Hepatocyte (in vitro differentiated cells): Measurements from ENCODE around the gene CTCFL. TPM values are rescaled to one million over a fixed set of nuclear protein-coding genes. Genes with fewer than 3 reads are reported as not detected.
A peak's percentile ranks its signal among the peaks of the same experiment; 100 is the strongest.

Source experiments
- DNase-seq: peaks from one replicate; pipeline ENCODE4 v3.0.0-alpha.2; 2016; ENCODE audit warnings: low spot score
- H2AFZ ChIP-seq: fragments of 200-600 bp; sonication (generic); 2 replicates; pipeline ENCODE4 v1.6.0; 2016; ENCODE audit warnings: antibody characterized with exemption, mild to moderate bottlenecking
- H3K27ac ChIP-seq: fragments of 200-600 bp; sonication (generic); 2 replicates; pipeline ENCODE4 v1.5.1; 2016; ENCODE audit warnings: mild to moderate bottlenecking
- H3K27me3 ChIP-seq: fragments of 200-600 bp; sonication (generic); 2 replicates; pipeline ENCODE4 v1.6.1; 2016
- H3K36me3 ChIP-seq: fragments of 200-600 bp; sonication (generic); replicated peaks from 2 replicates; pipeline ENCODE4 v1.5.1; 2016; ENCODE audit warnings: low read depth; ENCODE audit not compliant: insufficient read depth
- H3K4me1 ChIP-seq: fragments of 200-600 bp; sonication (generic); 2 replicates; pipeline ENCODE4 v1.5.1; 2016; ENCODE audit warnings: mild to moderate bottlenecking, moderate library complexity; ENCODE audit not compliant: insufficient read depth
- H3K4me2 ChIP-seq: fragments of 200-600 bp; sonication (generic); 2 replicates; pipeline ENCODE4 v1.6.0; 2016
- H3K4me3 ChIP-seq: fragments of 200-600 bp; sonication (generic); 2 replicates; pipeline ENCODE4 v1.5.1; 2016; ENCODE audit warnings: mild to moderate bottlenecking
- H3K79me2 ChIP-seq: fragments of 200-600 bp; sonication (generic); 2 replicates; pipeline ENCODE4 v1.6.0; 2017; ENCODE audit warnings: mild to moderate bottlenecking
- H3K9me2 ChIP-seq: fragments of 200-600 bp; sonication (generic); replicated peaks from 2 replicates; pipeline ENCODE4 v1.6.0; 2017; ENCODE audit warnings: mild to moderate bottlenecking; ENCODE audit not compliant: insufficient read depth
- H3K9me3 ChIP-seq: fragments of 200-600 bp; sonication (generic); 2 replicates; pipeline ENCODE4 v1.5.1; 2016; ENCODE audit warnings: low read depth, mild to moderate bottlenecking
- H4K20me1 ChIP-seq: fragments of 200-600 bp; sonication (generic); 2 replicates; pipeline ENCODE4 v1.6.0; 2016; ENCODE audit warnings: mild to moderate bottlenecking; ENCODE audit not compliant: insufficient read depth, poor library complexity, severe bottlenecking
- CTCF ChIP-seq: fragments of 200-600 bp; sonication (generic); IDR thresholded peaks from 2 replicates; pipeline ENCODE4 v1.5.1; 2016; ENCODE audit warnings: antibody characterized with exemption, mild to moderate bottlenecking; ENCODE audit not compliant: poor library complexity
- EZH2 ChIP-seq: fragments of 200-600 bp; sonication (generic); IDR thresholded peaks from 2 replicates; pipeline ENCODE4 v1.6.1; 2016; ENCODE audit warnings: antibody characterized with exemption, mild to moderate bottlenecking, borderline replicate concordance
- EZH2phosphoT487 ChIP-seq: fragments of 200-600 bp; sonication (generic); IDR thresholded peaks from one replicate; pipeline ENCODE4 v1.6.1; 2018; ENCODE audit warnings: antibody characterized with exemption, mild to moderate bottlenecking, low read depth, moderate library complexity; ENCODE audit not compliant: unreplicated experiment, severe bottlenecking
- WGBS: methylation state at CpG from one replicate; pipeline ENCODE4 v1.1.6; 2016; ENCODE audit warnings: low lambda C conversion rate; ENCODE audit errors: missing lambda C conversion rate; 5-methylcytosine and 5-hydroxymethylcytosine counted together
- polyA plus RNA-seq: library from polyadenylated mRNA; unstranded; fragments of >200 nt; fragmentation: Nextera tagmentation; extraction: Ambion mirVana; gene quantifications from 2 replicates; pipeline ENCODE4 v1.2.1, GENCODE V29; 2016
- total RNA-seq: library from RNA; depleted of rRNA; stranded (reverse); fragments of >200 nt; gene quantifications from 2 replicates; pipeline ENCODE4 v1.2.3, GENCODE V29; 2014

The CTCFL gene
- total and polyA plus RNA-seq, 2 experiments from 2014 or later: not detected

GRCh38 chr20:57545927-57546662 is 21.2 kb upstream of the CTCFL start:
- Histone ChIP-seq H3K27me3 (no peaks in the 10 kb centered on the region), H3K36me3 (no peaks in the 10 kb centered on the region), H3K27ac (no peak overlapping the region), H3K9me2 (no peaks in the 10 kb centered on the region), H4K20me1 (no peaks in the 10 kb centered on the region), H3K79me2 (no peaks in the 10 kb centered on the region), H2AFZ (no peak overlapping the region), H3K9me3 (no peaks in the 10 kb centered on the region), H3K4me2 (no peak overlapping the region), H3K4me1 (no peaks in the 10 kb centered on the region), H3K4me3 (no peak overlapping the region)
- 91% methylated on average over 12 of the region's 12 CpGs for WGBS
- TF ChIP-seq EZH2 (no peak), CTCF (no peak), EZH2phosphoT487 (no peak)
- DNase-seq: no peak

- H3K4me2 ChIP-seq: no peak overlapping the region
- no peaks in the 10 kb centered on the region for H3K4me1 ChIP-seq
- peak; percentile 33 for DNase-seq
- H3K36me3 ChIP-seq: no peaks in the 10 kb centered on the region
- no peaks in the 10 kb centered on the region for H3K27me3 ChIP-seq
- H4K20me1 ChIP-seq: no peaks in the 10 kb centered on the region
- no peaks in the 10 kb centered on the region for H3K9me3 ChIP-seq
- H3K9me2 ChIP-seq: no peaks in the 10 kb centered on the region
- no peak for TF ChIP-seq EZH2phosphoT487
- no peak for TF ChIP-seq CTCF
- no peak for TF ChIP-seq EZH2
- 62% methylated on average over 12 of the region's 12 CpGs for WGBS
- no peak overlapping the region for H3K4me3 ChIP-seq
- no peak overlapping the region for H2AFZ ChIP-seq
- H3K79me2 ChIP-seq: no peaks in the 10 kb centered on the region
- peak overlapping the region; percentile 52 for H3K27ac ChIP-seq
Measured at GRCh38 chr20:57544838-57545564, 20.1 kb upstream of the CTCFL start.

- Histone ChIP-seq H3K4me1 (no peaks in the 10 kb centered on the region), H3K27ac (no peak overlapping the region), H3K9me2 (no peaks in the 10 kb centered on the region), H4K20me1 (no peaks in the 10 kb centered on the region), H3K36me3 (no peaks in the 10 kb centered on the region), H3K9me3 (no peaks in the 10 kb centered on the region), H3K4me2 (no peak overlapping the region), H3K4me3 (no peak overlapping the region), H2AFZ (no peak overlapping the region), H3K27me3 (no peaks in the 10 kb centered on the region), H3K79me2 (no peaks in the 10 kb centered on the region)
- TF ChIP-seq EZH2phosphoT487: no peak
- no peak for TF ChIP-seq CTCF
- TF ChIP-seq EZH2: no peak
- no peak for DNase-seq
- WGBS: 52% methylated on average over 2 of the region's 2 CpGs
Measured at GRCh38 chr20:57543754-57544153, 18.8 kb upstream of the CTCFL start.
